ENCODE measurements around the gene NTRK3.

DNA sequence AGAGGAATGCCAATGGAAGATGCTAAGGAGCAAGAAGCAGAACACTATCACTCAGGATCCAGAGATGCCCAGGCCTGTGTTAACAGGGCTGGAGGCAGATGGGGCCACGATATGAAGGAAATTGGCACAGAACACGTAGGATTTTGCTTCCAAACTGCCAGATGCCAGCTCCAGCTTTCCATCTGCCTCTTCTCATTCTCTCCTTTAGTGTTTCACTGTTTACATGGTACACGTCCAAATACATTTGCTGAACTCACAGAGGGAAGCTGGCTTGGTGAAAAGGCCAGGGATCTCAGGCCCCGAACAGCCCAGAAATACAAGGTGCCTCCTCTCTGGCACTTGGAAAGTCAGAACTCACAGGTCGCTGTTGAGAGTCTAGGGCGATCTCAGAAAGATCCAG lies 187.0 kb downstream of the NTRK3 start:
- TF ChIP-seq, protein P1, sequence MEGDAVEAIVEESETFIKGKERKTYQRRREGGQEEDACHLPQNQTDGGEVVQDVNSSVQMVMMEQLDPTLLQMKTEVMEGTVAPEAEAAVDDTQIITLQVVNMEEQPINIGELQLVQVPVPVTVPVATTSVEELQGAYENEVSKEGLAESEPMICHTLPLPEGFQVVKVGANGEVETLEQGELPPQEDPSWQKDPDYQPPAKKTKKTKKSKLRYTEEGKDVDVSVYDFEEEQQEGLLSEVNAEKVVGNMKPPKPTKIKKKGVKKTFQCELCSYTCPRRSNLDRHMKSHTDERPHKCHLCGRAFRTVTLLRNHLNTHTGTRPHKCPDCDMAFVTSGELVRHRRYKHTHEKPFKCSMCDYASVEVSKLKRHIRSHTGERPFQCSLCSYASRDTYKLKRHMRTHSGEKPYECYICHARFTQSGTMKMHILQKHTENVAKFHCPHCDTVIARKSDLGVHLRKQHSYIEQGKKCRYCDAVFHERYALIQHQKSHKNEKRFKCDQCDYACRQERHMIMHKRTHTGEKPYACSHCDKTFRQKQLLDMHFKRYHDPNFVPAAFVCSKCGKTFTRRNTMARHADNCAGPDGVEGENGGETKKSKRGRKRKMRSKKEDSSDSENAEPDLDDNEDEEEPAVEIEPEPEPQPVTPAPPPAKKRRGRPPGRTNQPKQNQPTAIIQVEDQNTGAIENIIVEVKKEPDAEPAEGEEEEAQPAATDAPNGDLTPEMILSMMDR (IDR thresholded peaks at IDR 0.05), result no peak
- TF ChIP-seq POLR2A (IDR thresholded peaks at IDR 0.05), result no peak
